ENCODE measurements around the gene GZF1.

The GZF1 gene

GRCh38 chr20:23370274-23370673, 8.3 kb downstream of the GZF1 start:
- no peak for DNase-seq (ENCODE audit: low read depth)

- DNase-seq (ENCODE audit: low read depth): no peak
Observed at GRCh38 chr20:23370873-23371272, 8.9 kb downstream of the GZF1 start.

GRCh38 chr20:23371496-23371895, 9.5 kb downstream of the GZF1 start:
- no peak for DNase-seq (ENCODE audit: low read depth)

- DNase-seq (ENCODE audit: low read depth): no peak
Observed at GRCh38 chr20:23374441-23374840, 12.5 kb downstream of the GZF1 start.

DNA sequence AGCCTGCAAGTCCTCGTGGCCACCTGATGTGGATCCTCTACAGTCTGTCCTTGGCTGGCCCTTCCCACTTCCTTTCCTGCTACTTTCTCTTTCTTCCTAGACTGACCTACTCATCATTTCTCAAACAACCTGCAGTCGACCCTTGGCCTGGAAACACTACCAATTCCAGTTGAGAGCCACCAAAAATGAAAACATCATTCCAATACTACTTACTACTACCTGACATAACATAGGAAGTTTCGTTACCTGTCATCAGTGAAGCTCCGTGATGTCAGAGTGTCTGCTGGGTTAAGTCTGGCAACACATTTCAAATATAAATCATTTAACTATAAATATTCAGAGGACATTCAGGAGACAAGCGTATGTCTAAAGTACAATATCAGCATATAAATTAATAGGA, 13.8 kb downstream of the GZF1 start:
- no peak for DNase-seq (ENCODE audit: low read depth)

DNA sequence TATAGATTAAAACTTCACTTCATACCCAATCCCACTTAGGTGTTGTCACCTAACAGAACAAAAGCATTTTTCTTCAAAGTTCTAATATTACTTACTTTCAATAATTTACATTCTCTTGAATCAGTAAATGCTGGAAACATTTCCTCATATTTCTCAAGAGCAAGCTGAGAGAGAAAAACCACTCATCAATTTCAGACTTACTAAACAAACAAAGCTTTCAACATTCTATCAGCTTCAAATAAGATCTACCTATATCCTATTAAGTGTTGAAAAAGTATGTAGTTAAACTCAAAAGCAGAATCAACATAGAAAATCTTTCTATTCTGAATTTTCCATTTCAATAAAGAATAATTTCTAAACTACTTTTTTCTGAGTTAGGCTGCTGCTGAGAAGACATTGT, 17.8 kb downstream of the GZF1 start:
- no peak for DNase-seq (ENCODE audit: low read depth)

GRCh38 chr20:23381876-23382275, 19.9 kb downstream of the GZF1 start:
- no peak for DNase-seq (ENCODE audit: low read depth)

- no peak for DNase-seq (ENCODE audit: low read depth)
Observed at GRCh38 chr20:23386304-23387117, 24.5 kb downstream of the GZF1 start.

GRCh38 chr20:23387118-23387443, 25.1 kb downstream of the GZF1 start:
- no peak for DNase-seq (ENCODE audit: low read depth)

GRCh38 chr20:23390091-23390774, 28.3 kb downstream of the GZF1 start:
- no peak for DNase-seq (ENCODE audit: low read depth)

DNA sequence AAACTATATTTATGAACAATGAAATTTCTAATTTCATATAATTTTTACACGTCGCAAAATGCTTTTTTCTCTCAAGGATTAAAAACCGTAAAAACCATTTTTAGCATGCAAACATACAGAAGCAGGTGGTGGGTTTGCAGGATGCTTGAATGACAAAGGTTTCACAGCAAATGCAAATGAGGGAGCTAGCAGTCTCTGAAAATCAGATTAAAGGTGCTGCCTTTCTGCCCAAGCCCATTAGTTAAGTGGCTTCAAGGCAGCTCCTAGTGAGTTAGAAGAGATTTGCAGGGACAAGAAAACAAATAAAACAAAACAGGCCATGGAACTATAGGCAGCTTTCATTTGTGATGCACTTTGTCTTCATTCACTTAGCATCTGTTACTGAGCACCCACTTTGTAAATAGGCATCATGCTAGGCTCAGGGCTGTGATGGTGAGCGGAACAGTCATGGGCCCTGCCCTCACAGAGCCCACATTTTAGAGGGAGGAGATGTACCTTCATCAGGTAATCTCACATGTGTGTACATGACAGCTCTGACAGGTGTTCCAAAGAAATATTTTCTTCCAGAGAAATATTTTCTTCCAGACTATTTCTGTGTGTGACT, 29.8 kb downstream of the GZF1 start:
- DNase-seq (ENCODE audit: low read depth): no peak

DNA sequence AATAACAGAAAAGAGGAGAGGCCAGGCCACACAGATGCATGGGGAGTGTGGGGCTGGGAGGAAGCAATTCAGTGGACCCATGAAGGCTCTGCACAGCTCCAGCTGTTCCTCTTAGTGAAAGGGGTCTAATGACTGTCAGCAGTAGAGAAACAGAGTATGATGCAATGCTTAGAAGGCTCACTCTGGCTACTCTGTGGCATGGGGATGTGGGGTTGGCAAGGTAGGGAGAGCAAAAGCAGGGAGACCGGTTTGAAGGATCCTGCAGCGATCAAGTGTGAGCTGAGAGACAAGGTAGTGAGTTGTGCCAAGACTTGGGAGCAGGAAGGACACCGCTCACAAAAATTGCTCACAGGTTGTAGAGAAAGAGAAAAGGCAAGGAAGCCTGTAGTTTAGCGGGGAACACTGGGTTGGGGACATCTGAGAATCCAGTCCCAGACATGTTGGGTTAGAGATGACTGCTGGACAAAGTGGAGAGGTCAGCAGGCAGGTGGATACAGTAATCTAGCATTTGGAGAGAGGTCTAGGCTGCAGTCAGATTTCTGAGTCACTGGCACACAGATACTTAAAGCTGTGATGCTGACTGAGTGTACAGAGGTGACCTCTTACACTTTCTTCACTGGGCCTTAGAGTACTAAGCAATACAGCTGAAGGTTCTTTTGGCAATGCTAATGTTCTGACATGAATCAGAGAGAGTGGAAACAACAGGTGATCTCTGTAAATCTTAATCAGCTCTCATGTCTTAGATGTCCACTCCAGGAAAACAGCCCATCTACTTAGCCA, 32.2 kb downstream of the GZF1 start:
- no peak for DNase-seq (ENCODE audit: low read depth)

GRCh38 chr20:23396950-23397627, 35.1 kb downstream of the GZF1 start:
- no peak for DNase-seq (ENCODE audit: low read depth)

GRCh38 chr20:23397961-23398360, 36.0 kb downstream of the GZF1 start:
- no peak for DNase-seq (ENCODE audit: low read depth)

- no peak for DNase-seq (ENCODE audit: low read depth)
Observed at GRCh38 chr20:23399568-23400241, 37.7 kb downstream of the GZF1 start.

DNA sequence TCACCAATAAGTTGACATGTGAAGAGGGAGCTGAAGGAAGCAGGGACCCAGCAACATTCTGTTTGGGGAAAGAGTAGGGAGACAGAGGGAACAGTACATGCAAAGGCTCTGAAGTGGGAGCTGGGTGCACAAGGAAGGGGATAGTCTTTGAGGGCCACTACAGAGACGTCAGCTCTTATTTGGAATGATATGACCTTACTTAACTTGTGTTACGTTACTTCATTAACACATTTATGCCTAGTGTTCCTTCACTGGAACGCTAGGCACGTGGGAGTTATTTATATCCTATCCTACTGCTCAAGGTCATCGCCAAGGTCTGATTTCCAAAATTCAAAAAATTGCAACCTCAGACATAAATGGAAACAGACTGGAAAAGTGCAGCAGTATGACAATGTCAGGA, 39.1 kb downstream of the GZF1 start:
- DNase-seq (ENCODE audit: low read depth): no peak

- DNase-seq (ENCODE audit: low read depth): no peak
Observed at GRCh38 chr20:23403751-23404150, 41.8 kb downstream of the GZF1 start.

DNA sequence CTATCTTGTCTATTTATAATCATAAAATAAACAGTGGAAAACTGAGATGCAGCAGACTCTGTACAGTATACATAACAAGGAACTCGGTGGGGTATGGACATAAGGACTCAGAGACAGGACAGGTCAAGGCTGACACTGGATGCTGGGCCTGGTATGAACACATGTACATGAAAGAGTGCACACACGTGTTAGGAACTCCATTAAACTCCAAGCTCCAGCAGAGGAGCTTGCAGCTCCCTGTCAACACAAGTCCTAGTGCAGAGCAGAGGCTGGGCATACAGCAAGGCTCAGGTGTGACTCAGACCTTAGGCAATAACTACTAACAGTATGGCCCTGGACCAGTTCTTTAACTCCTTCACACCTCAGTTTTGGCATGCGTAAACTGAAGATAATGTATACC, 42.2 kb downstream of the GZF1 start:
- DNase-seq (ENCODE audit: low read depth): no peak

GRCh38 chr20:23406880-23407279, 44.9 kb downstream of the GZF1 start:
- no peak for DNase-seq (ENCODE audit: low read depth)

GRCh38 chr20:23407781-23408464, 45.9 kb downstream of the GZF1 start:
- DNase-seq (ENCODE audit: low read depth): no peak

GRCh38 chr20:23408957-23409356, 47.0 kb downstream of the GZF1 start:
- DNase-seq (ENCODE audit: low read depth): no peak
